Measurements from ENCODE around the gene SH3PXD2A. TPM values are rescaled to one million over a fixed set of nuclear protein-coding genes. Genes with fewer than 3 reads are reported as not detected.

The SH3PXD2A gene
- total and polyA plus RNA-seq, 5 donors from 2014 or later = 0.24 to 15.4 (median 0.47) TPM

DNA sequence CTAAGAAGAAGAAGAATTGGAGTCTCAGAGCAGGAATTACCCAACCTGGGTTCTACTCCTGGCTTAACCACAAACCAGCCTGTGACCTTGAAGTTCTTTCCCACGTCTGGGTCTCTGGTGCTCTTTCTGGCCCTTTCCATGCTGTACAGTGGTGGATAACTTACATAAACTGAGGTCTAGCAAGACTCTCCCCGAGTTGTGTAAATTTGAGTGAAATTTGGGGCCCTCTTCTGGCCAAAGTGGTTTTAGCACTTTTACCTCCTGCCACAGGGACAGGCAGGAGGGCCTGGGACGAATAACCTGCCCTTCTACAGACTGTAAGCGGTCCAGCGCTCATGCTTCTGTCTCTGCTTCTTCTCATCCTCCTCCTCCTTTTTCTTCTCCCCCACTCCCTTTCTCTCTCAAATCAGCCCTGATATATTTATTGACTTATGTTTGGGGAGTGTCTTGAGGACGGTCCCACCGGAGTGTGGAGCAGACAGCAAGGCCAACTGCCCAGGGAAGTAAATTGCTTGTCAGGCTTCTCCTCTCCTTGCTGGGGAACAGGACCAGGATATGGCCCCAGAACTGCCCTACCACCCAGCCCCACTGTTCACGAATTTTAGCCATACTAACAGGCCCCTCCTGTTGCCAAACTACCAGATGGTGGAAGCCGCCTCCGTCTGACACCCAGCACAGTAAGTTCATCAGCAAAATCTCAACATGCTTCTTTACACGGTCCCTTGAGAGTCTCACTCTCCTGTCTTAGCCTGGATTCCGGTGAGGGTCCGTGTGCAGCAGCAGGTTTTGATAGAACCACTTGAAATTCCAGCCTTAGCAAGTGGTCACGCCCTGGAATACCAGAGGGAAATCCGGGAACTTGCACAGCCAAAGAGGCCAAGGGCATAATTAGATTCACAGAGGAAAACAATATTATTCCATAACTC, 4.0 kb upstream of the SH3PXD2A start:
- Mint-ChIP-seq H3K36me3 (peaks cover 6% of the 10 kb centered on the region), H3K27me3 (peaks cover 29% of the 10 kb centered on the region), H3K9me3 (peaks cover 0 to 3% (median 0%) of the 10 kb centered on the region in 7 donors), H3K4me1 (peaks cover 0 to 23% (median 11%) of the 10 kb centered on the region in 4 donors), H3K27ac (peak overlapping the region in 2 of 3 donors; percentile 29 to 37), H3K4me3 (peak overlapping the region in 1 of 4 donors; percentile 29)
- no peaks in the 10 kb centered on the region for H3K9me3 ChIP-seq (ENCODE audit: control insufficient read depth in 2 of 2, low read length in 2 of 2)
- no peaks in the 10 kb centered on the region for H3K36me3 ChIP-seq (ENCODE audit: control insufficient read depth, insufficient read depth, low read length)
- no peak overlapping the region for H3K4me3 ChIP-seq (ENCODE audit: low read depth, low read length)
- H3K4me1 ChIP-seq (ENCODE audit: control insufficient read depth, insufficient read depth, low read length, poor library complexity, severe bottlenecking) = peaks cover 11% of the 10 kb centered on the region
- H3K27me3 ChIP-seq (ENCODE audit: control insufficient read depth, insufficient read depth, low read length) = no peaks in the 10 kb centered on the region
- DNase-seq = peak; percentile 37 to 72 (median 60)
- no peak overlapping the region for H3K27ac ChIP-seq (ENCODE audit: insufficient read depth, low read length, poor library complexity, severe bottlenecking)
- peak; percentile 51 to 54 for ATAC-seq (ENCODE audit: low read depth in 2 of 2)

DNA sequence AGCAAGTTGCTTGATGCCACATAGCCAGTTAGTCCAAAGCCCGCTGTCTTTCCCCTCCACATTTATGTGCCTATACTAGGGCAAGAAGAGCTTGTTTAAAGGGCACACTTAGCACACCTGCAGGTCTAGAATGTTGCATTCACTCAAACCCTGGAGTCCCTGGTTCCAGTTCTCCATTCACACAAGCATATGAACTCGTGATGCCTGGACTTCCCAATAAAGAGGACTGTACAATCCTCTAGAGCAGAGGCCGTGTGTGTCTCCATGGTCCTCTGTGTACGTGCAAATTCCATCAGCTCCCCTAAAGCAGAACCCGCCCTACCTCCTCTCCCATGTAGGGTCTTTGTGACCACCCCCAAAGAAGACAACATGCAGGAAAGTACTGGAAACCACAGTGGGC, 3.0 kb upstream of the SH3PXD2A start:
- peaks cover 0 to 3% (median 0%) of the 10 kb centered on the region in 7 donors for H3K9me3 Mint-ChIP-seq
- DNase-seq = no peak

DNA sequence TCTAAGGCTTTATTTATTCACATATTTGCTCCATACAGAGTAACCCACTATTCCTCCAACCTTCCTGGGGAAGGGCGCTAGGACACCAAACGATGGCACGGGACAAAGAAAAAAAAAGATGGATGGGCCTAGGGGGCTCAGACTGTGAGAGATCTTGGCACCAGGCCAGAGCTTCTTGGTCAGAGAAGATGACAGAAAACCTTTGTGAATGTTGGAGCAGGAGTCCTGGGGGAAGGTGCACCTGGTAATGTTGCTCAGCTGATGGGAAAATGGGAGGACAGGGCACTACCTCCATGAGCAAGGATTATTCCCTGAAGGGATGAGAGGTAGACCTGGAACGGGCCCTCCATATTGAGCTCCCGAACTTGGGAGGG, 1.4 kb upstream of the SH3PXD2A start:
- H3K9me3 ChIP-seq (ENCODE audit: control insufficient read depth in 2 of 2, low read length in 2 of 2) = no peaks in the 10 kb centered on the region
- H3K27ac ChIP-seq (ENCODE audit: insufficient read depth, low read length, poor library complexity, severe bottlenecking) = no peak overlapping the region
- H3K36me3 ChIP-seq (ENCODE audit: control insufficient read depth, insufficient read depth, low read length) = no peaks in the 10 kb centered on the region
- no peak overlapping the region for H3K4me3 ChIP-seq (ENCODE audit: low read depth, low read length)
- Mint-ChIP-seq H3K36me3 (peaks cover 3% of the 10 kb centered on the region), H3K4me1 (peaks cover 0 to 38% (median 21%) of the 10 kb centered on the region in 4 donors), H3K4me3 (peak overlapping the region in 3 of 4 donors; percentile 70 to 86 (median 77)), H3K27ac (no peak overlapping the region), H3K9me3 (peaks cover 0 to 3% (median 0%) of the 10 kb centered on the region in 7 donors), H3K27me3 (peaks cover 42% of the 10 kb centered on the region)
- H3K4me1 ChIP-seq (ENCODE audit: control insufficient read depth, insufficient read depth, low read length, poor library complexity, severe bottlenecking) = peaks cover 18% of the 10 kb centered on the region
- peaks cover 4% of the 10 kb centered on the region for H3K27me3 ChIP-seq (ENCODE audit: control insufficient read depth, insufficient read depth, low read length)
- DNase-seq (no peak), ATAC-seq (ENCODE audit: low read depth in 2 of 2) (no peak)

More for the DNA sequence above, 3.0 kb upstream of the SH3PXD2A start:
- H3K27me3 ChIP-seq (ENCODE audit: control insufficient read depth, insufficient read depth, low read length) = peaks cover 4% of the 10 kb centered on the region
- no peaks in the 10 kb centered on the region for H3K36me3 ChIP-seq (ENCODE audit: control insufficient read depth, insufficient read depth, low read length)
- H3K27ac Mint-ChIP-seq = no peak overlapping the region
- H3K4me3 ChIP-seq (ENCODE audit: low read depth, low read length) = no peak overlapping the region
- no peak overlapping the region for H3K4me3 Mint-ChIP-seq
- ATAC-seq (ENCODE audit: low read depth in 2 of 2) = no peak
- no peak overlapping the region for H3K27ac ChIP-seq (ENCODE audit: insufficient read depth, low read length, poor library complexity, severe bottlenecking)
- peaks cover 18% of the 10 kb centered on the region for H3K4me1 ChIP-seq (ENCODE audit: control insufficient read depth, insufficient read depth, low read length, poor library complexity, severe bottlenecking)
- H3K4me1 Mint-ChIP-seq = peaks cover 0 to 34% (median 19%) of the 10 kb centered on the region in 4 donors
- H3K27me3 Mint-ChIP-seq = peaks cover 35% of the 10 kb centered on the region
- no peaks in the 10 kb centered on the region for H3K9me3 ChIP-seq (ENCODE audit: control insufficient read depth in 2 of 2, low read length in 2 of 2)
- H3K36me3 Mint-ChIP-seq = no peaks in the 10 kb centered on the region

DNA sequence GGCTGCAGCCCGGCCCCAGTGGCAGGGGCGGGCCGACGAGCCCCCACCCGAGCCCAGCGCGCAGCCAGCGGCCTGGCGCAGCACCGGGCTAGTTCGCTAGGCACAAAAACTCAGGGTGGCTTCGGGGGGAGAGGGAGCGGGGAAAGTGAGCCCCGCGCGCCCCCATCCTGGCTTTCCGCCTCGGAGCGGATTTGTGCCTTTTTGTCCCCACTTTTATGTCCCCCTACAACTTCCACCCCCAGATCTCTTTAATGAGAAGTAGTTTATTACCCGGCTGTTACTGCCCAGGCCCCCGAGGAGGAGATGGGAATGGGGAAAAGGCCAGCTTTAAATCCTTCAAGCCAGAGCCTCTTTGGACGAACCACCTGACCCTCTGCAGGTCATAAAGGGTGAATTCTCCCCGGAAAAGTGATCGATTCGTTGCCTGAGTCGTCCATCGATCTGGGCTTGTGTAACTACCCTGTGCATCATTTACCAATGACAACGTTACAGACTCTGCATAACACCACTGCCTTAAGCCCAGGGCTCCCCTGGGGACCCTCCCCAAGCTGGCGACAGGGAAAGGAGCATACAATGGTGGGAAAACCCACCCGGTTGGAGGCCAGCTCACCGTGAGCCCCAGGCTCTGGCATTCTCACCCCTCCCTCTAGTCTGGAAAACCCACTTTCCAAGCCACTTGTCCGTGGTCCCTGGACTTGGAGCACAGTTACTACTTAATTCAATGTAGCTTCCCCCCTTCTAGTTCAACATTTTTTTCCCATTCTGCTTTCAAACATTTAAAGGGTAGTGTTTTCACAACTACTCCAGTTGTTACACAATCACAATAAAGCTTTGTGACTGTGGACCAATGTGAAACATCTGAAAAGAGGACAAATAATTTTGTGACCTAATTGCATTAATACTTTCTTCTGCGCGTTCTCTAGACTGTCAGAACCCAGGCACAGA, 748 bp upstream of the SH3PXD2A start:
- H3K27ac Mint-ChIP-seq = peak overlapping the region in 1 of 3 donors; percentile 89
- H3K27me3 ChIP-seq (ENCODE audit: control insufficient read depth, insufficient read depth, low read length) = peaks cover 4% of the 10 kb centered on the region
- no peaks in the 10 kb centered on the region for H3K36me3 ChIP-seq (ENCODE audit: control insufficient read depth, insufficient read depth, low read length)
- H3K27me3 Mint-ChIP-seq = peaks cover 42% of the 10 kb centered on the region
- DNase-seq = no peak
- ATAC-seq (ENCODE audit: low read depth in 2 of 2) = no peak
- H3K36me3 Mint-ChIP-seq = peaks cover 3% of the 10 kb centered on the region
- no peaks in the 10 kb centered on the region for H3K9me3 ChIP-seq (ENCODE audit: control insufficient read depth in 2 of 2, low read length in 2 of 2)
- peaks cover 18% of the 10 kb centered on the region for H3K4me1 ChIP-seq (ENCODE audit: control insufficient read depth, insufficient read depth, low read length, poor library complexity, severe bottlenecking)
- H3K4me3 Mint-ChIP-seq = peak overlapping the region; percentile 61 to 77 (median 73)
- no peak overlapping the region for H3K27ac ChIP-seq (ENCODE audit: insufficient read depth, low read length, poor library complexity, severe bottlenecking)
- H3K4me1 Mint-ChIP-seq = peaks cover 0 to 38% (median 21%) of the 10 kb centered on the region in 4 donors
- no peak overlapping the region for H3K4me3 ChIP-seq (ENCODE audit: low read depth, low read length)
- H3K9me3 Mint-ChIP-seq = peaks cover 0 to 3% (median 0%) of the 10 kb centered on the region in 7 donors

DNA sequence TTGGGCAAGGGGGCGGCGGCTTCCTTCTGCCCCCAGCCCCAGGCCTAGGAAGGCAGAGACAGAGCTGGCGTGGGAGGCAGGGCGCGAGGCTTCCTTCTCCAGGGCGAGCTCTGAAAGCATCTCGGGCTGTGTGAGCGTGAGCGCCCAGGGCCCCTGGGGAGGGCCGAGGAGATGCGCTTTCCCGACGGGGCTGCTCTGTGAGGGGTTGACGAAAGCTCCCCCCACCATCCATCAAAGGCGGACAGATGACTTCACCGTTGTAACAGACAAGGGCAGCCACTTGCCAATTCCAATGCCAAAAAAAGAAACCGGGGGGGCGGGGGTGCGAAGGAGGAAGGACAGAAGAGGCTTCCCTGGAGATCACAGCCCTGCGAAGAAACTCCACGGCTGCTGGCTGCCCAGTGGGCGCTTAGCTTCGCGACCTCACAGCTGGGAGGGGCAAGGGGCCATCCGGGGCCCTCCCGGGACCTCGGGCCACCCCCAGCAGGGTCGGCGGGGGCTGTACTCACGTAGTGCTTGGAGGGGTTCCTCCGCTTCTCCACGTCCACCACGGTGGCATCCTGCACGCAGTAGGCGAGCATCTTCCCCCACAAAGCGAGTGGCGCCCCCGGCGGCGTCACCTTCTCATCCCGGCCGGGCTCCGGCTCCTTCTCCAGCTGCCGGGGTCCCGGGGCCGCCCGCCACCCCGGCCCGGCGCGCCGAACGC, 537 bp downstream of the SH3PXD2A start:
- Histone ChIP-seq H3K9me3 (ENCODE audit: control insufficient read depth in 2 of 2, low read length in 2 of 2) (no peaks in the 10 kb centered on the region), H3K36me3 (ENCODE audit: control insufficient read depth, insufficient read depth, low read length) (no peaks in the 10 kb centered on the region), H3K27me3 (ENCODE audit: control insufficient read depth, insufficient read depth, low read length) (peaks cover 4% of the 10 kb centered on the region), H3K4me3 (ENCODE audit: low read depth, low read length) (peak overlapping the region; percentile 65), H3K27ac (ENCODE audit: insufficient read depth, low read length, poor library complexity, severe bottlenecking) (no peak overlapping the region), H3K4me1 (ENCODE audit: control insufficient read depth, insufficient read depth, low read length, poor library complexity, severe bottlenecking) (peaks cover 18% of the 10 kb centered on the region)
- peak; percentile 13 to 26 for ATAC-seq (ENCODE audit: low read depth in 2 of 2)
- H3K4me1 Mint-ChIP-seq = peaks cover 0 to 38% (median 21%) of the 10 kb centered on the region in 4 donors
- H3K27ac Mint-ChIP-seq = peak overlapping the region; percentile 79 to 93 (median 86)
- H3K27me3 Mint-ChIP-seq = peaks cover 42% of the 10 kb centered on the region
- H3K9me3 Mint-ChIP-seq = peaks cover 0 to 3% (median 0%) of the 10 kb centered on the region in 7 donors
- peak in 2 of 3 donors; percentile 10 to 24 for DNase-seq
- H3K4me3 Mint-ChIP-seq = peak overlapping the region; percentile 88 to 94 (median 90)
- peaks cover 3% of the 10 kb centered on the region for H3K36me3 Mint-ChIP-seq

DNA sequence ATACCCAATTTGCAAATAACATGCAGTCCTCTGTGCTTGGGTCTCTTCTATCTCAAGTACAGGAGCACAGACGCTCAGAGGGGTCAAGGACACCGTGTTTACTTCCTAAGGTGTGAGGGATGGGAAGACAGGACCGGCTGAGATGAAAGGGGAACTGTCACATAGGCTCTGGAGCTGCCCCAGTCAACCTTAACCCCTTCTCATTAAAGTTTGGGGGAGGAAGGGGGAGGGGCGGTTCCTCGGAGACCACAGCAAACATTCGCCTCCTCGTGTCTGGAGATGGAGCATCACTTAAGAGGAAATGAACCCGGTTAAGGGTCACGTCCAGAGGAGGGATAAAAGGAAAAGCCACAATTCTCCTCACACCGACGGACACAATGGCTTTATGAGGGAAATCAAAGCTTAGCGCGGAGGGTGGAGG, 1.1 kb downstream of the SH3PXD2A start:
- H3K4me1 Mint-ChIP-seq = peaks cover 0 to 36% (median 19%) of the 10 kb centered on the region in 4 donors
- H3K27ac ChIP-seq (ENCODE audit: insufficient read depth, low read length, poor library complexity, severe bottlenecking) = no peak overlapping the region
- DNase-seq (peak in 1 of 3 donors; percentile 9), ATAC-seq (ENCODE audit: low read depth in 2 of 2) (no peak)
- H3K9me3 ChIP-seq (ENCODE audit: control insufficient read depth in 2 of 2, low read length in 2 of 2) = no peaks in the 10 kb centered on the region
- H3K36me3 ChIP-seq (ENCODE audit: control insufficient read depth, insufficient read depth, low read length) = no peaks in the 10 kb centered on the region
- peak overlapping the region; percentile 79 to 93 (median 86) for H3K27ac Mint-ChIP-seq
- H3K4me1 ChIP-seq (ENCODE audit: control insufficient read depth, insufficient read depth, low read length, poor library complexity, severe bottlenecking) = peaks cover 18% of the 10 kb centered on the region
- peak overlapping the region; percentile 88 to 94 (median 90) for H3K4me3 Mint-ChIP-seq
- H3K36me3 Mint-ChIP-seq = peaks cover 3% of the 10 kb centered on the region
- peak overlapping the region; percentile 65 for H3K4me3 ChIP-seq (ENCODE audit: low read depth, low read length)
- H3K27me3 ChIP-seq (ENCODE audit: control insufficient read depth, insufficient read depth, low read length) = peaks cover 4% of the 10 kb centered on the region
- H3K27me3 Mint-ChIP-seq = peaks cover 39% of the 10 kb centered on the region
- peaks cover 0 to 3% (median 0%) of the 10 kb centered on the region in 7 donors for H3K9me3 Mint-ChIP-seq
